H54 (cell line): ENCODE results near the gene LRBA.
"Not testable (repeated sequence)": the region's sequence is repeated elsewhere in the genome, so short reads cannot be mapped to it uniquely, and the experiment has no call there.

Experiments used
- DNase-seq: peaks from one replicate; pipeline ENCODE4 v3.0.0; 2011; ENCODE audit warnings: low spot score, mixed read lengths; ENCODE audit not compliant: insufficient read length
- FAIRE-seq: peaks from 3 replicates; lab custom pipeline; 2011; peaks lifted over from hg19 to GRCh38; lab: Jason Lieb, UNC
- POLR2A ChIP-seq: IDR thresholded peaks from 2 replicates; pipeline ENCODE4 v1.6.1; 2011; ENCODE audit warnings: low read depth, mild to moderate bottlenecking, low read length

LRBA gene

GRCh38 chr4:151031831-151032605, 16.9 kb upstream of the LRBA start:
- TF ChIP-seq POLR2A = no peak
- DNase-seq (peak; percentile 51), FAIRE-seq (peak; percentile 11)

GRCh38 chr4:151029537-151029936, 14.5 kb upstream of the LRBA start:
- FAIRE-seq (no peak), DNase-seq (no peak)
- no peak for TF ChIP-seq POLR2A

GRCh38 chr4:151029006-151029405, 13.9 kb upstream of the LRBA start:
- not testable (repeated sequence) for DNase-seq, FAIRE-seq

GRCh38 chr4:151025759-151026158, 10.7 kb upstream of the LRBA start:
- FAIRE-seq (no peak), DNase-seq (no peak)
- TF ChIP-seq POLR2A = no peak

GRCh38 chr4:151022586-151022985, 7.5 kb upstream of the LRBA start:
- no peak for TF ChIP-seq POLR2A
- no peak for DNase-seq
- FAIRE-seq = no peak

- FAIRE-seq = no peak
- no peak for TF ChIP-seq POLR2A
- DNase-seq = no peak
Measured at GRCh38 chr4:151021637-151022334, 6.7 kb upstream of the LRBA start.

- no peak for FAIRE-seq
- peak; percentile 61 for DNase-seq
- peak; percentile 95 for TF ChIP-seq POLR2A
Measured at GRCh38 chr4:151015459-151016347, 619 bp upstream of the LRBA start.

GRCh38 chr4:151013944-151014343, 1.1 kb downstream of the LRBA start:
- DNase-seq (no peak), FAIRE-seq (no peak)
- TF ChIP-seq POLR2A = no peak

GRCh38 chr4:151013491-151013890, 1.6 kb downstream of the LRBA start:
- FAIRE-seq (no peak), DNase-seq (no peak)
- TF ChIP-seq POLR2A = no peak

GRCh38 chr4:151012820-151013219, 2.3 kb downstream of the LRBA start:
- DNase-seq = no peak
- FAIRE-seq = no peak

GRCh38 chr4:151012376-151012775, 2.7 kb downstream of the LRBA start:
- no peak for TF ChIP-seq POLR2A
- FAIRE-seq = no peak
- DNase-seq = no peak

More at GRCh38 chr4:151012820-151013219, 2.3 kb downstream of the LRBA start:
- TF ChIP-seq POLR2A = no peak

GRCh38 chr4:151004222-151004621, 10.9 kb downstream of the LRBA start:
- no peak for TF ChIP-seq POLR2A
- no peak for DNase-seq
- no peak for FAIRE-seq

- no peak for TF ChIP-seq POLR2A
- DNase-seq (no peak), FAIRE-seq (no peak)
Measured at GRCh38 chr4:151000747-151001429, 14.2 kb downstream of the LRBA start.
